HepG2 (cell line): ENCODE data around the gene AP1M2. TPM values are rescaled to one million over a fixed set of nuclear protein-coding genes. Genes with fewer than 3 reads are reported as not detected.
A peak's percentile ranks its signal among the peaks of the same experiment; 100 is the strongest.

Experiments used
- ATM ChIP-seq: fragments of 450-650 bp; IDR thresholded peaks from 2 replicates; pipeline ENCODE4 v1.7.1; 2017; ENCODE audit warnings: mild to moderate bottlenecking, borderline replicate concordance
- BRD4 ChIP-seq: sonication (generic); formaldehyde crosslinking; IDR thresholded peaks from 2 replicates; pipeline ENCODE4 v1.4.0; 2020; ENCODE audit warnings: missing genetic modification reagents
- CHD4 ChIP-seq: fragments of 200-600 bp; sonication (generic); IDR thresholded peaks from 2 replicates; pipeline ENCODE4 v1.7.0; 2017; ENCODE audit warnings: mild to moderate bottlenecking, low read length, borderline replicate concordance
- DPF2 ChIP-seq: sonication (generic); formaldehyde crosslinking; IDR thresholded peaks from 2 replicates; pipeline ENCODE4 v1.4.0; 2020; ENCODE audit warnings: mild to moderate bottlenecking, low read depth, missing genetic modification reagents, borderline replicate concordance
- ELF3 ChIP-seq: IDR thresholded peaks from 2 replicates; pipeline ENCODE4 v1.6.1; 2016; ENCODE audit warnings: missing genetic modification reagents, missing compliant biosample characterization
- HDAC2 ChIP-seq: sonication (generic); formaldehyde crosslinking; IDR thresholded peaks from 2 replicates; pipeline ENCODE4 v1.4.0; 2020; ENCODE audit warnings: missing genetic modification reagents
- HIVEP1 ChIP-seq: sonication (generic); formaldehyde crosslinking; IDR thresholded peaks from 2 replicates; pipeline ENCODE4 v1.4.0; 2020; ENCODE audit warnings: mild to moderate bottlenecking, missing genetic modification reagents
- HNF4A ChIP-seq: sonication (generic); formaldehyde crosslinking; IDR thresholded peaks from 2 replicates; pipeline ENCODE4 v1.4.0; 2020; ENCODE audit warnings: missing genetic modification reagents
- HNRNPH1 ChIP-seq: fragments of 200-400 bp; formaldehyde crosslinking; optimal IDR thresholded peaks from 2 replicates; pipeline ENCODE3; 2017; ENCODE audit warnings: mild to moderate bottlenecking, low read depth, low read length
- HOXA5 ChIP-seq: sonication (generic); formaldehyde crosslinking; IDR thresholded peaks from 2 replicates; pipeline ENCODE4 v1.4.0; 2020; ENCODE audit warnings: missing genetic modification reagents
- NFYB ChIP-seq: sonication (generic); formaldehyde crosslinking; IDR thresholded peaks from 2 replicates; pipeline ENCODE4 v1.4.0; 2020; ENCODE audit warnings: missing genetic modification reagents
- NFYC ChIP-seq: IDR thresholded peaks from 2 replicates; pipeline ENCODE4 v1.6.1; 2016; ENCODE audit warnings: missing genetic modification reagents, missing compliant biosample characterization
- PAF1 ChIP-seq: IDR thresholded peaks from 2 replicates; pipeline ENCODE4 v1.6.1; 2016; ENCODE audit warnings: missing genetic modification reagents, missing compliant biosample characterization
- RARA ChIP-seq: IDR thresholded peaks from 2 replicates; pipeline ENCODE4 v1.6.1; 2016; ENCODE audit warnings: missing genetic modification reagents, missing compliant biosample characterization
- SALL1 ChIP-seq: sonication (generic); formaldehyde crosslinking; IDR thresholded peaks from 2 replicates; pipeline ENCODE4 v1.8.0; 2022; ENCODE audit warnings: mild to moderate bottlenecking, missing genetic modification reagents
- SP2 ChIP-seq: sonication (generic); formaldehyde crosslinking; IDR thresholded peaks from 2 replicates; pipeline ENCODE4 v1.5.1; 2020; ENCODE audit warnings: mild to moderate bottlenecking, missing genetic modification reagents
- STAT5B ChIP-seq: sonication (generic); formaldehyde crosslinking; IDR thresholded peaks from 2 replicates; pipeline ENCODE4 v1.4.0; 2020; ENCODE audit warnings: missing genetic modification reagents
- ZBTB8A ChIP-seq: sonication (generic); formaldehyde crosslinking; IDR thresholded peaks from 2 replicates; pipeline ENCODE4 v1.4.0; 2020; ENCODE audit warnings: mild to moderate bottlenecking, low read depth, missing genetic modification reagents, borderline replicate concordance
- ZNF629 ChIP-seq: sonication (generic); formaldehyde crosslinking; conservative IDR thresholded peaks from 2 replicates; pipeline ENCODE4 v1.5.0; 2020; ENCODE audit warnings: missing genetic modification reagents
- ZNF670 ChIP-seq: sonication (generic); formaldehyde crosslinking; IDR thresholded peaks from 2 replicates; pipeline ENCODE4 v1.8.0; 2022; ENCODE audit warnings: mild to moderate bottlenecking, missing genetic modification reagents, borderline replicate concordance
- ZNF720 ChIP-seq: sonication (generic); formaldehyde crosslinking; IDR thresholded peaks from 2 replicates; pipeline ENCODE4 v1.4.0; 2020; ENCODE audit warnings: missing genetic modification reagents
- ZNF788 ChIP-seq: sonication (generic); formaldehyde crosslinking; IDR thresholded peaks from 2 replicates; pipeline ENCODE4 v1.5.0; 2020; ENCODE audit warnings: mild to moderate bottlenecking, missing genetic modification reagents, borderline replicate concordance
- ZSCAN21 ChIP-seq: sonication (generic); formaldehyde crosslinking; IDR thresholded peaks from 2 replicates; pipeline ENCODE4 v1.8.0; 2022; ENCODE audit warnings: mild to moderate bottlenecking, missing genetic modification reagents, moderate library complexity, borderline replicate concordance
- polyA plus RNA-seq, 8 experiments: library from polyadenylated mRNA; depleted of rRNA in 3 of 8; stranded (reverse) in 7 of 8; unstranded in 1 of 8; fragments of >200 nt; fragmentation: Illumina TruSeq in 4 of 8; extraction: Trizol in 4 of 8; gene quantifications; 2 replicates each; pipeline versions ENCODE4 v1.2.1 to v1.2.3, GENCODE V29; 2011 to 2016; ENCODE audit warnings: low read depth in 4 of 8, missing spikeins in 1 of 8, mixed read lengths in 1 of 8; ENCODE audit not compliant: insufficient read depth in 1 of 8
- total RNA-seq, 5 experiments: library from RNA; depleted of rRNA; stranded (reverse); fragments of >200 nt; fragmentation: Illumina TruSeq; extraction: Trizol; gene quantifications; 2 replicates each; pipeline ENCODE4 v1.2.3, GENCODE V29; 2016; ENCODE audit warnings: low read depth in 1 of 5
- TF ChIP-seq, protein P1 (sequence below), 2 experiments: IDR thresholded peaks; 2 replicates each; pipeline ENCODE4 v1.6.1; 2011 to 2012; ENCODE audit warnings: low read length in 2 of 2, borderline replicate concordance in 1 of 2, low read depth in 1 of 2, mild to moderate bottlenecking in 1 of 2, moderate library complexity in 1 of 2
- TF ChIP-seq, protein P2 (sequence below): IDR thresholded peaks from 2 replicates; pipeline ENCODE4 v1.6.1; 2016; ENCODE audit warnings: low read depth

AP1M2 gene
- total and polyA plus RNA-seq, 2 of the 13 experiments (the other 11 are each of a cell fraction or from before 2014, with no cell fraction given): 6.3 to 76.8 TPM

DNA sequence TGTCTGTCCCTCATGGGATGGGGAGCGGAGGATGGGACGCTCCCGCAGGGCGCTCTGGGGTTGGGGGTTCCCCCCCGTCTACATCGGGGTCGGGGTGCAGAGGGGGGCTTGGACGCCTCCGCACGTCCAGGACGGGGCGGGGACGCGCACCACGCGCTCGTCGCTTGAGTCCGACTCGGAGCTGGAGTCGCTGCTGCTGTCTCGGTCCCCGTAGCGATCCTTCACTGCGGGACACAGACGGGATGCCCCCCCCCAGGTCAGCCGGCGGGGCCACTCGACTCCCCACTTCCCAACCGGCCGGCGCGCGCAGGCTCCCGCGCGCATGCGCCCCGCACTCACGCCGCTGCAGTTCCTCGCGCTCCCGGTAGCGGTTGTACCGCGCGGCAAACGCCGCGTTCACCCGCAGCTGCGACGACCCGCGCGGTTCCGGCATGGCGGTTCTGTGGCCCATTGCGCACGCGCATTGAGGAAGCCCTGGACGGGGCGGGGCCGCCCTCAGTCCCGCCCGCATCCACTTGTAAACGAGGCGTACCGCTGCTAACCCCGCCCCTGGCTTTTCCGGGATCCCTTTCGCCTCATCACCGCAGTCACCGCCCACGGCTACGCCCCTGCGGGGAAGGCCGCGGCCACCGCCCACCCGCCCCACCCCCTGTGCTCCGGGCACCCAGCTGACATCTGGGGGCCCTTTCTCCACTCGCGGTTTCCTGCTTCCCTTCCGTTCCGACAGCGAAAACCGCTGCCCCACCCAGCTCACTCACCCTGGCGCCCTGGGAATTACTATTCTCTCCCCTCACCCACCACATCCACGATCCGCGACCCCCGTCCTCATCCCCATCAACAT, 21.3 kb downstream of the AP1M2 start, which contains the start of gene KRI1 (continued):
- TF ChIP-seq ATM (no peak), SALL1 (CRISPR knock-in tag) (peak; percentile 95), BRD4 (no peak), HOXA5 (CRISPR knock-in tag) (peak; percentile 77; the same call in 1 of the 2 replicates), PAF1 (no peak), ZNF720 (CRISPR knock-in tag) (peak; percentile 74; the same call in 1 of the 2 replicates), ELF3 (CRISPR knock-in tag) (peak; percentile 79), SP2 (CRISPR knock-in tag) (0 out of 2 replicates have a peak, but pooled peaks have one; percentile 52), NFYB (CRISPR knock-in tag) (peak; percentile 33; the same call in 1 of the 2 replicates), HNF4A (no peak), HIVEP1 (CRISPR knock-in tag) (peak; percentile 96), DPF2 (no peak), STAT5B (CRISPR knock-in tag) (no peak), ZBTB8A (CRISPR knock-in tag) (no peak), HDAC2 (peak; percentile 79), CHD4 (no peak), NFYC (CRISPR knock-in tag) (peak; percentile 55), RARA (CRISPR knock-in tag) (peak; percentile 16; the same call in 1 of the 2 replicates), ZNF670 (CRISPR knock-in tag) (peak; percentile 81; the same call in 1 of the 2 replicates), ZSCAN21 (CRISPR knock-in tag) (peak; percentile 82; the same call in 1 of the 2 replicates), ZNF788 (CRISPR knock-in tag) (peak; percentile 96; the same call in 1 of the 2 replicates), HNRNPH1 (no peak), ZNF629 (CRISPR knock-in tag) (peak; percentile 37; the same call in 1 of the 2 replicates)
- TF ChIP-seq, protein P1, sequence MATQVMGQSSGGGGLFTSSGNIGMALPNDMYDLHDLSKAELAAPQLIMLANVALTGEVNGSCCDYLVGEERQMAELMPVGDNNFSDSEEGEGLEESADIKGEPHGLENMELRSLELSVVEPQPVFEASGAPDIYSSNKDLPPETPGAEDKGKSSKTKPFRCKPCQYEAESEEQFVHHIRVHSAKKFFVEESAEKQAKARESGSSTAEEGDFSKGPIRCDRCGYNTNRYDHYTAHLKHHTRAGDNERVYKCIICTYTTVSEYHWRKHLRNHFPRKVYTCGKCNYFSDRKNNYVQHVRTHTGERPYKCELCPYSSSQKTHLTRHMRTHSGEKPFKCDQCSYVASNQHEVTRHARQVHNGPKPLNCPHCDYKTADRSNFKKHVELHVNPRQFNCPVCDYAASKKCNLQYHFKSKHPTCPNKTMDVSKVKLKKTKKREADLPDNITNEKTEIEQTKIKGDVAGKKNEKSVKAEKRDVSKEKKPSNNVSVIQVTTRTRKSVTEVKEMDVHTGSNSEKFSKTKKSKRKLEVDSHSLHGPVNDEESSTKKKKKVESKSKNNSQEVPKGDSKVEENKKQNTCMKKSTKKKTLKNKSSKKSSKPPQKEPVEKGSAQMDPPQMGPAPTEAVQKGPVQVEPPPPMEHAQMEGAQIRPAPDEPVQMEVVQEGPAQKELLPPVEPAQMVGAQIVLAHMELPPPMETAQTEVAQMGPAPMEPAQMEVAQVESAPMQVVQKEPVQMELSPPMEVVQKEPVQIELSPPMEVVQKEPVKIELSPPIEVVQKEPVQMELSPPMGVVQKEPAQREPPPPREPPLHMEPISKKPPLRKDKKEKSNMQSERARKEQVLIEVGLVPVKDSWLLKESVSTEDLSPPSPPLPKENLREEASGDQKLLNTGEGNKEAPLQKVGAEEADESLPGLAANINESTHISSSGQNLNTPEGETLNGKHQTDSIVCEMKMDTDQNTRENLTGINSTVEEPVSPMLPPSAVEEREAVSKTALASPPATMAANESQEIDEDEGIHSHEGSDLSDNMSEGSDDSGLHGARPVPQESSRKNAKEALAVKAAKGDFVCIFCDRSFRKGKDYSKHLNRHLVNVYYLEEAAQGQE (IDR thresholded peaks at IDR 0.05; ENCODE audit: borderline replicate concordance in 1 of 2, low read depth in 1 of 2, low read length in 2 of 2): no peak
- TF ChIP-seq, protein P2, sequence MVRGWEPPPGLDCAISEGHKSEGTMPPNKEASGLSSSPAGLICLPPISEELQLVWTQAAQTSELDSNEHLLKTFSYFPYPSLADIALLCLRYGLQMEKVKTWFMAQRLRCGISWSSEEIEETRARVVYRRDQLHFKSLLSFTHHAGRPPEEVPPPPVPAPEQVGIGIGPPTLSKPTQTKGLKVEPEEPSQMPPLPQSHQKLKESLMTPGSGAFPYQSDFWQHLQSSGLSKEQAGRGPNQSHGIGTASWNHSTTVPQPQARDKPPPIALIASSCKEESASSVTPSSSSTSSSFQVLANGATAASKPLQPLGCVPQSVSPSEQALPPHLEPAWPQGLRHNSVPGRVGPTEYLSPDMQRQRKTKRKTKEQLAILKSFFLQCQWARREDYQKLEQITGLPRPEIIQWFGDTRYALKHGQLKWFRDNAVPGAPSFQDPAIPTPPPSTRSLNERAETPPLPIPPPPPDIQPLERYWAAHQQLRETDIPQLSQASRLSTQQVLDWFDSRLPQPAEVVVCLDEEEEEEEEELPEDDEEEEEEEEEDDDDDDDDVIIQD (CRISPR knock-in tag): 0 out of 2 replicates have a peak, but pooled peaks have one; percentile 26
